GM23338 (cell line): Measurements from ENCODE around the gene COL24A1.

Source experiments
- CTCF ChIP-seq, 2 experiments: fragments of 200-600 bp in 1 of 2; sonication (generic) in 1 of 2; conservative IDR thresholded peaks; 2 replicates each; pipeline versions ENCODE4 v1.5.1 to v1.6.1; 2016 to 2017; ENCODE audit warnings: antibody characterized with exemption in 2 of 2, low read depth in 2 of 2, mild to moderate bottlenecking in 2 of 2, moderate library complexity in 1 of 2
- EZH2phosphoT487 ChIP-seq: fragments of 200-600 bp; sonication (generic); IDR thresholded peaks from one replicate; pipeline ENCODE4 v1.8.1; 2018; ENCODE audit warnings: antibody characterized with exemption; ENCODE audit not compliant: unreplicated experiment
- JUNB ChIP-seq: IDR thresholded peaks from one replicate; pipeline ENCODE4 v1.6.1; 2016; ENCODE audit warnings: antibody characterized with exemption; ENCODE audit not compliant: unreplicated experiment

- TF ChIP-seq CTCF (conservative IDR thresholded peaks at IDR 0.05; ENCODE audit: low read depth in 2 of 2) (no peak), JUNB (no peak), EZH2phosphoT487 (no peak)
Measured at GRCh38 chr1:85705940-85706339, 450.6 kb downstream of the COL24A1 start.
